ENCODE measurements around the gene COPRS.

The COPRS gene, protein sequence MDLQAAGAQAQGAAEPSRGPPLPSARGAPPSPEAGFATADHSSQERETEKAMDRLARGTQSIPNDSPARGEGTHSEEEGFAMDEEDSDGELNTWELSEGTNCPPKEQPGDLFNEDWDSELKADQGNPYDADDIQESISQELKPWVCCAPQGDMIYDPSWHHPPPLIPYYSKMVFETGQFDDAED

DNA sequence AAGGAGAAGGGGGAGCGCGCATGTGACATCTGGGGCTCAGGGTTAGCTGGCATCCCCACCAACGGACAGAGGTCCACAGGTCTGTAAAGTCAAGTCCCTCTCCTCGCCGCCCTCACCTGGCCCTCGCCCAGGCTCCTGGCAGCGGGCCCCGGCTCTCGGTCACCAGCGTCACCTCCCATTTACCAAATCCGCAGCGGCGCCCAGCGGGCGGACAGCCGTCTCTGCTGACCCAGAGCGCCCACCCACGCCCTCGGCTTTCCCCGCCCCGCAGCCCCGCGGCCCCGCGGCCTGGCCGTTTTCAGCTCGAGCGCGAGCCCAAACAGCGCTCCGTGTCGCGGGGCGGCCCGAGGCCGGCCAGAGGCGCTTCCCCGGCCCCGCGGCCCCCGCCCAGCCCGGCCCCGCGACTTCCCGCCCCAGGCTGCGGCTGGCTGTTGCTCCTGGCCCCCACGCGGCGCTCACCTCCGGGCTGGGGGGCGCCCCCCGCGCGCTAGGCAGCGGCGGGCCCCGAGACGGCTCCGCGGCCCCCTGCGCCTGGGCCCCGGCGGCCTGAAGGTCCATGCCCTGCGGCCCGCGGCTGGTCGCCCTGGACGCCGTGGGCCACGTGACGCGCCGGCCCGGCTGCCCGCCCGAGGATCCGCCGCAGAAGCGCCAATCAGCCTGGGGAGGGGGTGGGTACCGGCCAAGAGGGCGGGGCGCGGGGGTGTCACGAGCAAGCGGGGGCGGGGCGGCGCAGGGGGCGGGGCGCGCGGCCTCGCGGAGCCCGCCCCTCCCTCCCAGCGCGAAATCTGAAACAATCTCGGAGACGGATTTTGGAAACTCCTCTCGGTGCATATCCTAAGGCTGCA is at the start of gene COPRS:
COPRS (minus strand) TSS at position 603 of the 845 bp plus-strand sequence; CDS start at position 558, 45 bp downstream.
- DNase-seq (ENCODE audit: low spot score) = peak; percentile 99

DNA sequence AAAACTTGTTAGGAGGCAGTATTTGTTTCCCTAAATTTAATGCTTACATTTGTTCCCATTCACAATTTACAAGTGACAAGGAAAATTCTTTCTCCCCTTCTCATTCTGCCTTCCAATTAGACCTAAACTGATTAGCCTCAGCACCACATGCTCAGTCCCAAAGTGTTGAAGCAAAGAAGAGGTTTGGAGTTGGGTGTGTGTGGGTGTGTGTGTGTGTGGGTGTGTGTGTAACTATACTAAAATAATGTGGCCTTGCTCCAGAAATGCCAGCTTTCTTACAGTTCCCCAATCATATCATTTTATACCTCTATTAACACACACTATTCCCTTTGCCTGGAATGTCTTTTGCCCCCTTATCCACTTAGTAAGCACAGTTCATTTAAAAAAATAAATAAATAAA is 49.3 kb upstream of the COPRS start:
- no peak for DNase-seq (ENCODE audit: low spot score)

DNA sequence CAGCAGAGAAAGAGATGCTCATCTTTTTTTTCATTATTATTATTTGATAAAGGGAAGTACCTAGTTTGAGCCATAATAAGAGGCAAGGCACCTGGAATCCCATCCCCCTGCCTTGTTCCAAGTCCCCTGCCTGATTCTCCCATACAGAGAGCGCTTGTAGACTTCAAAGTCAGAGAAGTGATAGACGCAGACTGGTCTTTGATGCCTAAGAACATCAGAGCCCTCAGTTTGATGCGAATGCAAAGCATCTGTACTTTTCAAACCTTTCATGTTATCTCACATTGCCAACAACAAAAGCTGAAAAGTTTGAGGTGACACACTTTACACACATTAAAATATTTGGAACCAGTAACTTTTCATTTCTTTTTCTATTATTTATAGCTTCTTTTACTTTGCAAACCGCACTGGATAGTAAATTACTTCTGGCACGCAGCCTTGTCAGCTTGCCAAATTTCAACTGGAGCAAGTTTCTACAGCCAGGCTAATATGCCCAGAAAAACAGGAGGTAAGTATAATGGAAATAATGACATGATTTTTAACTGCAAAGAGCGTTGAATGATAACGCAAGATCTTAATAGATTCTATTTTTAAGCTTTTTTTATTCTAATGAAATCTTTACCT is 48.4 kb upstream of the COPRS start:
- no peak for DNase-seq (ENCODE audit: low spot score)

DNA sequence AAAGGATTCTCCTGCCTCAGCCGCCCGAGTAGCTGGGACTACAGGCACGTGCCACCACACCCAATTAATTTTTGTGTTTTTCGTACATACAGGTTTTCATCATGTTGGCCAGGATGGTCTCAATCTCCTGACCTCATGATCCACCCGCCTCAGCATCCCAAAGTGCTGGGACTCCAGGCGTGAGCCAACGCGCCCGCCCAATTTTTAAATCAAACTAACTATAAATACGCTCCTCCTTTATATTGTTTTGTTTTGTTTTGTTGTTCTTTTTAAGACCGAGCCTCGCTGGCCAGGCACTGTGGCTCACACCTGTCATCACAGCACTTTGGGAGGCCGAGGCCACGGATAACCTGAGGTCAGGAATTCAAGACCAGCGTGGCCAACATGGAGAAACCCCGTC is 44.4 kb upstream of the COPRS start:
- no peak for DNase-seq (ENCODE audit: low spot score)

- no peak for DNase-seq (ENCODE audit: low spot score)
Observed at GRCh38 chr17:31902693-31903092, 43.6 kb upstream of the COPRS start.

GRCh38 chr17:31900877-31901276 is 41.8 kb upstream of the COPRS start:
- no peak for DNase-seq (ENCODE audit: low spot score)

- DNase-seq (ENCODE audit: low spot score) = no peak
Observed at GRCh38 chr17:31888124-31888523, 29.1 kb upstream of the COPRS start.

GRCh38 chr17:31882571-31882970 is 23.5 kb upstream of the COPRS start:
- no peak for DNase-seq (ENCODE audit: low spot score)

DNA sequence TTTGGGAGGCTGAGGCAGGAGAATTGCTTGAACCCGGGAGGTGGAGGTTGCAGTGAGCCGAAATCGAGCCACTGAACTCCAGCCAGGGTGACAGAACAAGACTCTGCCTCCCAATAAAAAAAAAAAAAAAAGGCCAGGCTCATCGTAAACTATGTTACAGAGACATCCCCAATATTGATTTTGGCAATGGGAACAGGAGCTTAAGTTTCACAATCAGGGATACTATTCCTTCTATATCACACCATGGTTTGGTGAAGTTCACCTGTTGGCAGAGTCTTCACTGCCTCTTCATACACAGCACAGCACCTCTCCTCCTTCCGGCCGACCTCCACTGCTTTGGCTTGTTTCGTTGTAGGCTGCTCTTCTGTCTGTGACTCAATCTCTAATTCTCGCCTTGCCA is 21.3 kb upstream of the COPRS start:
- DNase-seq (ENCODE audit: low spot score) = no peak

GRCh38 chr17:31878703-31879073 is 19.6 kb upstream of the COPRS start:
- DNase-seq (ENCODE audit: low spot score) = no peak

DNA sequence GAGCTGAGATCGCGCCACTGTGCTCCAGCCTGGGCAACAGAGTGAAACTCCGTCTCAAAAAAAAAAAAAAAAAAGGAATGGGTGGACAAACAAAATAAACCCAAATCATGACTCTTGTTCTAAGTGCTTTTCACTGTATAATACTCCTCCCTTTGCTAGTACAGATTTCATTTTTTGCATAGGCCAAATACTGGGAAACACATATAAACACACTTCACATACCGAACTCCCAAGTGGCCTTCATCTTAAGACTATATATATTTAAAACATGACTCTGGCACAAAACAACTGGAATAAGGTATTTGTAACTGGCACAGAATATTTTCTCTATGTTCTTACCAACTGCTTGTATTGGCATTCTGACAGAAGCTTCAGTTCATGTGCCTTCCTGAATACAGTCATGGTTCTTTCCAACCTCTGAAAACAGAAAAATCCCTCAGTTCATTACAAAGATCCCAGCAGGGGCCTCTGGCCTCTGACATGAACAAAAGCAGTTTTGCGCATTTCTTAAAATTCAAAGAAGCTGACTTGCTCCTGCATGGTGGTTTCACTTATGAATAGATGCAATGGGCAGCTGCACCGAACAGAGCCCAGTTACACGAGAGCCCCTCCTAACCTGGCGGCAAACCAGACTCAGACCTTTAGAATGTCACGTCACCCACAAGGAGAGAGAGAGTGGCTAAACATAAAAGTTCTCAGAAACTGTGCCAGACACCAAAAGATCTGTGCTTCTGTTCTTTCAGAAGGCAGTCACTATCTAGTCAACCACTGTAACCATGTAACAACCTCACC is 19.1 kb upstream of the COPRS start:
- DNase-seq (ENCODE audit: low spot score) = no peak

- no peak for DNase-seq (ENCODE audit: low spot score)
Observed at GRCh38 chr17:31877341-31877740, 18.3 kb upstream of the COPRS start.

GRCh38 chr17:31875081-31875480 is 16.0 kb upstream of the COPRS start:
- no peak for DNase-seq (ENCODE audit: low spot score)

DNA sequence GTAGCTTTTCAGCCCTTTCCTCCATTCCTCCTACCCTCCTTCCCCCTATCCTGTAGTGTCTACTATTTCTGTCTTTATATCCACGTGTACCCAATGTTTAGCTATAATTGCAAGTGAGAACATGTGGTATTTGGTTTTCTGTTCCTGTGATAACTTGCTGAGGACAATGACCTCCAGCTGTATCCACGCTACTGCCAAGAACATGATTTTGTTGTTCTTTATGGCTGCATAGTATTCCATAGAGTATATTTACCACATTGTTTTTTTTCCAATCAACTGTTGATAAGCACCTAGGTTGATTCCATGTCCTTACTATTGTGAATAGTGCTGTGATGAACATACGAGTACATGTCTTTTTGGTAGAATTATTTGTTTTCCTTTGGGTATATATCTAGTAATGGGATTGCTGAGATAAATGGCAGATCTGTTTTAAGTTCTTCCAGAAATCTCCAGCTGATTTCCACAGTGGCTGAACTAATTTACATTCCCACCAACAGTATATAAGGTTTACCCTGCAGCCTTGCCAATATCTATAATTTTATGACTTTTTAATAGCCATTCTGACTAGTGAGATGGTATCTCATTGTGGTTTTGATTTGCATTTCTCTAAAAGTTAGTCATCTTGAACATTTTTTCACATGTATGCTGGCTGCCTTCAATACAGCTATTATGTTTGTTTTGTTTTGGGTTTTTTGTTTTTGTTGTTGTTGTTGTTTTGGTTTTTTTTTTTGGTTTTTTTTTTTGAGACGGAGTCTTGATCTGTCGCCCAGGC is 10.9 kb upstream of the COPRS start:
- no peak for DNase-seq (ENCODE audit: low spot score)

- DNase-seq (ENCODE audit: low spot score) = no peak
Observed at GRCh38 chr17:31869031-31869430, 10.0 kb upstream of the COPRS start.

- peak; percentile 33 for DNase-seq (ENCODE audit: low spot score)
Observed at GRCh38 chr17:31859487-31860008, 504 bp upstream of the COPRS start.

DNA sequence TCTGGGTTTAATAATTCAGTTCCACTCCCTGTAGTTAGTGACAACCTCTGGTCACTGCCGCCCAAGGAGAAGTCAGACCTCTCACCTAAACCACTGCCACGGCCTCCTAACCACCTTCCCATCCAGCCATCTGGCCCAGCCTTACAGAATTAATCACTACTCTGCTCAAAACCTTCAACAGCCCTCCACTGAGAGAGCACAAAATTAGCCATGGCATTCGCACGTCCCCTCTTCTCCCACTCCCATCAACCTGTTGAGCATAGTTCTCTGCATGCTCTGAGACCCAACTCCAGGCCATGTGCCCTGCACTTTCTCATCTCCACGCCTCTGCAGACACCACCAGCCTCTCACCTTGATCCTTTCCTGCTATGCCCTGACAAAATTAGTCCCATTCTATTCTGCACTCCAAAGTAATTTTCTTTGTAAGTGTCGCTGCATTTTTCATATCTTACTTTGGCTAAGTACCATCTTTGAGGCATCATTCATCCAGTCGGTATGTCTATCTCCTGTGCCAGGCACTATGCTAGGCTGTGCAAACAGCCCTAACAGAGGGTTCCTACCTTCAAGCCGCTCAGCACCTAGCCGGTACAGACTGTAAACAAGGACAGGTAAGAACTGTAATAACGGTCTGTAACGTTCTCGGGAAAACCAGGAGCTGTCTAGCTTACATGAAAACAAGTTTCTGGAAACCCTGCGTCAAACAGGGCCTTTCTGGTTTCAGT is 963 bp downstream of the COPRS start:
- no peak for DNase-seq (ENCODE audit: low spot score)

GRCh38 chr17:31856750-31857149 is 2.3 kb downstream of the COPRS start:
- DNase-seq (ENCODE audit: low spot score) = no peak

- no peak for DNase-seq (ENCODE audit: low spot score)
Observed at GRCh38 chr17:31854672-31855071, 4.4 kb downstream of the COPRS start.

DNA sequence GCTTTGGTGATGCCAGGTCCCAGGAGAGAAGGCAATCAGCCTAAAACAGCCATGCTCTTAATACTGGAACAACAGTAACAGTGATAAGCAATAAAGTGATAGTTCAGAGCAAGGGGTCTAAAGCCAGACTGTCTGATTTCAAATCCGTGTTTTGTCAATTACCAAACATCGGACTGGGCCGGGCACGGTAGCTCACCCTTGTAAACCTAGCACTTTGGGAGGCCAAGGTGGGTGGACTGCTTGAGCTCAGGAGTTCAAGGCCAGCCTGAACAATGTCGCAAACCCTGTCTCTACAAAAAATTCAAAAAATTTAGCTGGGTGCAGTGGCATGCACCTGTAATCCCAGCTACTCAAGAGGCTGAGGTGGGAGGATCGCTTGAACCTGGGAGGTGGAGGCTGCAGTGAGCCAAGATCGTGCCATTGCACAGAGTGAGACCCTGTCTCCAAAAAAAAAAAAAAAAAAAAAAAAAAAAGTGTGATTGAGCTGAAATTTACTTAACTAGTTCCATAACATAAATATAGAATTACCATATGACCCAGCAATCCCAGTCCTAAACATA is 5.1 kb downstream of the COPRS start:
- DNase-seq (ENCODE audit: low spot score) = no peak
